ENCODE measurements around the gene CD180. TPM values are rescaled to one million over a fixed set of nuclear protein-coding genes. Genes with fewer than 3 reads are reported as not detected.

Gene CD180
- total and polyA plus RNA-seq, 2 donors (not counting 3 experiments of a cell fraction or from before 2014, with no cell fraction given): not detected

DNA sequence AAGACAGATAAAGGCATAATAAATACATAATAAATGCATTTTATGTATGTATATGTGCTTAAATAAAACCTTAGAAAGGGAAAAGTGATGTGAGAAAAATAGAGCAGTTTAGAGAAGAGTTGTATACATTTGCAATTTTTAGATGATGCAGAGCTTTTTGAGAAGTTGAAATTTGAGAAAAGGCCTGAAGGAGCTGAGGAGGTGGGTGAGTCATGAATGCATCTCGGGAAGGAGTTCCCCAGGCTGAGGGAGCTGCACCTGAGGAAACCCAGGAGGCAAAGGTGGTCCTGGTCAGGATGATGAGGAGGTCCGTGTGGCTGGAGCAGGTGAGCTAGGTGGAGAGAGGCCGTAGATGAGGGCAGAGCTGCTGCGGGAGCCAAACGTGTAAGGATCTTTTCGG is 17.4 kb upstream of the CD180 start:
- dilution Hi-C loops (cut with MboI; ENCODE audit: extremely low pct_ligation_motif_present, low sequenced_read_pairs) (no loop called here), intact Hi-C loops (cut with micrococcal nuclease) (no loop called here)
- no TSS peak for BruUV-seq (replicated peaks)
- FAIRE-seq: no peak
- no peak for DNase-seq (ENCODE audit: low read depth, low spot score)
- Histone ChIP-seq H3K4me2 (ENCODE audit: insufficient read depth, low read length) (no peak overlapping the region), H4K20me1 (replicated peaks; ENCODE audit: control insufficient read depth, extremely low read depth, insufficient read depth, low read length) (no peaks in the 10 kb centered on the region), H3K27me3 (ENCODE audit: control insufficient read depth in 2 of 2, insufficient read depth in 2 of 2, low read length in 2 of 2) (no peaks in the 10 kb centered on the region), H3K36me3 (ENCODE audit: control insufficient read depth in 2 of 2, extremely low read depth in 1 of 2, insufficient read depth in 2 of 2, low read length in 2 of 2) (no peaks in the 10 kb centered on the region), H2AFZ (ENCODE audit: low read depth, low read length) (no peak overlapping the region), H3K9ac (replicated peaks; ENCODE audit: extremely low read depth, insufficient read depth, low read length) (no peak overlapping the region), H3K79me2 (ENCODE audit: control insufficient read depth, insufficient read depth, low read length) (no peaks in the 10 kb centered on the region), H3K9me1 (replicated peaks; ENCODE audit: control insufficient read depth, extremely low read depth, insufficient read depth, low read length) (no peaks in the 10 kb centered on the region), H3K4me3 (replicated peaks in 1 of 3; ENCODE audit: insufficient read depth in 1 of 3, low read depth in 1 of 3, low read length in 3 of 3) (no peak overlapping the region), H3K9me3 (replicated peaks; ENCODE audit: control insufficient read depth, insufficient read depth, low read length) (no peaks in the 10 kb centered on the region), H3K27ac (ENCODE audit: insufficient read depth, low read depth, low read length) (no peak overlapping the region), H3K4me1 (ENCODE audit: control insufficient read depth, extremely low read depth, insufficient read depth, low read length) (peaks cover 17% of the 10 kb centered on the region)
- ChIA-PET CTCF (interaction anchor here (1.0 to 2.3 kb wide), 7 partner anchors 9 to 999 kb away, joined by 3 to 7 read pairs (median 3); no protein-coding TSS in a partner anchor), POLR2A (no interaction called here)
- TF ChIP-seq JUN (IDR thresholded peaks at IDR 0.05; ENCODE audit: borderline replicate concordance, insufficient read depth, insufficient read length, low read depth) (no peak), GATA2 (IDR thresholded peaks at IDR 0.05; ENCODE audit: insufficient read depth, insufficient read length, low read depth, low read length) (no peak), POLR2AphosphoS5 (IDR thresholded peaks at IDR 0.05; ENCODE audit: insufficient read depth, low read depth, low read length) (no peak), MYC (IDR thresholded peaks at IDR 0.05; ENCODE audit: low read depth, low read length) (no peak)
- TF ChIP-seq, protein P1, sequence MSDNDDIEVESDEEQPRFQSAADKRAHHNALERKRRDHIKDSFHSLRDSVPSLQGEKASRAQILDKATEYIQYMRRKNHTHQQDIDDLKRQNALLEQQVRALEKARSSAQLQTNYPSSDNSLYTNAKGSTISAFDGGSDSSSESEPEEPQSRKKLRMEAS (IDR thresholded peaks at IDR 0.05; ENCODE audit: insufficient read depth, insufficient read length): no peak
- TF ChIP-seq, protein P2, sequence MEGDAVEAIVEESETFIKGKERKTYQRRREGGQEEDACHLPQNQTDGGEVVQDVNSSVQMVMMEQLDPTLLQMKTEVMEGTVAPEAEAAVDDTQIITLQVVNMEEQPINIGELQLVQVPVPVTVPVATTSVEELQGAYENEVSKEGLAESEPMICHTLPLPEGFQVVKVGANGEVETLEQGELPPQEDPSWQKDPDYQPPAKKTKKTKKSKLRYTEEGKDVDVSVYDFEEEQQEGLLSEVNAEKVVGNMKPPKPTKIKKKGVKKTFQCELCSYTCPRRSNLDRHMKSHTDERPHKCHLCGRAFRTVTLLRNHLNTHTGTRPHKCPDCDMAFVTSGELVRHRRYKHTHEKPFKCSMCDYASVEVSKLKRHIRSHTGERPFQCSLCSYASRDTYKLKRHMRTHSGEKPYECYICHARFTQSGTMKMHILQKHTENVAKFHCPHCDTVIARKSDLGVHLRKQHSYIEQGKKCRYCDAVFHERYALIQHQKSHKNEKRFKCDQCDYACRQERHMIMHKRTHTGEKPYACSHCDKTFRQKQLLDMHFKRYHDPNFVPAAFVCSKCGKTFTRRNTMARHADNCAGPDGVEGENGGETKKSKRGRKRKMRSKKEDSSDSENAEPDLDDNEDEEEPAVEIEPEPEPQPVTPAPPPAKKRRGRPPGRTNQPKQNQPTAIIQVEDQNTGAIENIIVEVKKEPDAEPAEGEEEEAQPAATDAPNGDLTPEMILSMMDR (IDR thresholded peaks at IDR 0.05; ENCODE audit: extremely low read depth in 1 of 2, insufficient read depth in 1 of 2, low read depth in 1 of 2, low read length in 2 of 2): no peak
